KMS-11 (cell line): Measurements from ENCODE around the gene CAMTA2.

Experiments used
- H2AFZ ChIP-seq: fragments of 200-600 bp; sonication (generic); 2 replicates; pipeline ENCODE4 v1.6.1; 2016; ENCODE audit warnings: antibody characterized with exemption, mixed run types, low read depth
- H3K27ac ChIP-seq: fragments of 200-600 bp; sonication (generic); 2 replicates; pipeline ENCODE4 v1.6.1; 2016; ENCODE audit warnings: mild to moderate bottlenecking, mixed run types
- H3K27me3 ChIP-seq: fragments of 200-600 bp; sonication (generic); 2 replicates; pipeline ENCODE4 v1.6.1; 2017; ENCODE audit warnings: mild to moderate bottlenecking, low read depth, mixed run types, moderate library complexity; ENCODE audit not compliant: insufficient read depth
- H3K36me3 ChIP-seq: fragments of 200-600 bp; sonication (generic); 2 replicates; pipeline ENCODE4 v1.6.1; 2017; ENCODE audit warnings: mild to moderate bottlenecking, mixed run types; ENCODE audit not compliant: insufficient read depth
- H3K4me1 ChIP-seq: fragments of 200-600 bp; sonication (generic); 2 replicates; pipeline ENCODE4 v1.6.1; 2016; ENCODE audit warnings: mild to moderate bottlenecking, low read depth, mixed run types; ENCODE audit not compliant: poor library complexity, severe bottlenecking
- H3K4me2 ChIP-seq: fragments of 200-600 bp; sonication (generic); 2 replicates; pipeline ENCODE4 v1.7.0; 2016; ENCODE audit warnings: mild to moderate bottlenecking, mixed run types
- H3K4me3 ChIP-seq: fragments of 200-600 bp; sonication (generic); IDR thresholded peaks from 2 replicates; pipeline ENCODE4 v1.6.1; 2017; ENCODE audit warnings: low read depth, low read length, mixed read lengths; ENCODE audit not compliant: insufficient read depth
- H3K79me2 ChIP-seq: fragments of 200-600 bp; sonication (generic); 2 replicates; pipeline ENCODE4 v1.6.1; 2016; ENCODE audit warnings: low read depth, mixed run types; ENCODE audit not compliant: insufficient read depth
- H3K9ac ChIP-seq: fragments of 200-600 bp; sonication (generic); 2 replicates; pipeline ENCODE4 v1.6.1; 2016; ENCODE audit warnings: mild to moderate bottlenecking, mixed run types
- H4K20me1 ChIP-seq: fragments of 200-600 bp; sonication (generic); 2 replicates; pipeline ENCODE4 v1.6.1; 2016; ENCODE audit warnings: mild to moderate bottlenecking, mixed run types; ENCODE audit not compliant: insufficient read depth
- CTCF ChIP-seq: fragments of 200-600 bp; sonication (generic); conservative IDR thresholded peaks from 2 replicates; pipeline ENCODE4 v1.6.1; 2017; ENCODE audit warnings: low read depth, mild to moderate bottlenecking, antibody characterized with exemption, low read length, moderate library complexity, mixed read lengths

The CAMTA2 gene

GRCh38 chr17:5027916-5028315 lies 40.4 kb upstream of the CAMTA2 start:
- Histone ChIP-seq H3K27me3 (no peaks in the 10 kb centered on the region), H3K4me3 (no peak overlapping the region), H4K20me1 (no peaks in the 10 kb centered on the region), H3K36me3 (no peaks in the 10 kb centered on the region), H3K27ac (no peak overlapping the region), H3K79me2 (no peaks in the 10 kb centered on the region), H3K9ac (no peak overlapping the region), H2AFZ (no peak overlapping the region), H3K4me2 (no peak overlapping the region), H3K4me1 (peaks cover 5% of the 10 kb centered on the region)
- no peak for TF ChIP-seq CTCF

DNA sequence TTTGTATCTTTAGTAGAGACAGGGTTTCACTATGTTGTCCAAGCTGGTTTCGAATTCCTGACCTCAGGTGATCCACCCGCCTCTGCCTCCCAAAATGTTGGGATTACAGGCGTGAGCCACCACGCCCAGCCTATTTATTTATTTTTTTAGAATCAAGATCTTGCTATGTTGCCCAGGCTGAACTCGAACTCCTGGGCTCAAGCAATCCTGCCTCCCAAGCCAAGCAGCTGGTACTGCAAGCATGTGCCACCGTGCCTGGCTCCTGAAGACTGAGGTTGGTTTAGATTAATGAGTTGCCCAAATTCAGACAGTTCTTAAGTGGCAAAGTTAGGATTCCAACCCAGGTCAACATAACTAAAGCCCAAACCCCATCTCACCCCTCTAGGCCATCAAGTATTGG lies 39.8 kb upstream of the CAMTA2 start:
- Histone ChIP-seq H3K27me3 (no peaks in the 10 kb centered on the region), H2AFZ (no peak overlapping the region), H3K4me3 (no peak overlapping the region), H3K4me2 (no peak overlapping the region), H3K4me1 (peaks cover 5% of the 10 kb centered on the region), H4K20me1 (no peaks in the 10 kb centered on the region), H3K36me3 (no peaks in the 10 kb centered on the region), H3K9ac (no peak overlapping the region), H3K79me2 (no peaks in the 10 kb centered on the region), H3K27ac (no peak overlapping the region)
- no peak for TF ChIP-seq CTCF

- Histone ChIP-seq H3K27ac (no peak overlapping the region), H3K36me3 (no peaks in the 10 kb centered on the region), H4K20me1 (no peaks in the 10 kb centered on the region), H2AFZ (no peak overlapping the region), H3K4me1 (no peaks in the 10 kb centered on the region), H3K27me3 (no peaks in the 10 kb centered on the region), H3K4me2 (no peak overlapping the region), H3K79me2 (no peaks in the 10 kb centered on the region), H3K9ac (no peak overlapping the region), H3K4me3 (no peak overlapping the region)
- TF ChIP-seq CTCF: no peak
Measured at GRCh38 chr17:5024604-5025003, 37.1 kb upstream of the CAMTA2 start.

DNA sequence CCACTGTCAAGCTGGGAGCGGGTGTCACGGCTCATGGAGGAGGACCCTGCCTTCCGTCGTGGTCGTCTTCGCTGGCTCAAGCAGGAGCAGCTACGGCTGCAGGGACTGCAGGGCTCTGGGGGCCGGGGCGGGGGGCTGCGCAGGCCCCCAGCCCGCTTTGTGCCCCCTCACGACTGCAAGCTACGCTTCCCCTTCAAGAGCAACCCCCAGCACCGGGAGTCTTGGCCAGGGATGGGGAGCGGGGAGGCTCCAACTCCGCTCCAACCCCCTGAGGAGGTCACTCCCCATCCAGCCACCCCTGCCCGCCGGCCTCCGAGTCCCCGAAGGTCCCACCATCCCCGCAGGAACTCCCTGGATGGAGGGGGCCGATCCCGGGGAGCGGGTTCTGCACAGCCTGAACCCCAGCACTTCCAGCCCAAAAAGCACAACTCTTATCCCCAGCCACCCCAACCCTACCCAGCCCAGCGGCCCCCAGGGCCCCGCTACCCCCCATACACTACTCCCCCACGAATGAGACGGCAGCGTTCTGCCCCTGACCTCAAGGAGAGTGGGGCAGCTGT lies 36.2 kb upstream of the CAMTA2 start:
- H3K9ac ChIP-seq: no peak overlapping the region
- H3K4me2 ChIP-seq: no peak overlapping the region
- no peak overlapping the region for H3K27ac ChIP-seq
- no peak overlapping the region for H3K4me3 ChIP-seq
- no peaks in the 10 kb centered on the region for H4K20me1 ChIP-seq
- no peaks in the 10 kb centered on the region for H3K27me3 ChIP-seq
- no peaks in the 10 kb centered on the region for H3K79me2 ChIP-seq
- no peaks in the 10 kb centered on the region for H3K36me3 ChIP-seq
- no peaks in the 10 kb centered on the region for H3K4me1 ChIP-seq
- no peak overlapping the region for H2AFZ ChIP-seq
- no peak for TF ChIP-seq CTCF
